Endothelial cell of umbilical vein (primary cell): Measurements from ENCODE around the gene CACNA2D3. TPM values are rescaled to one million over a fixed set of nuclear protein-coding genes. Genes with fewer than 3 reads are reported as not detected.

Source experiments
- BruUV-seq: library from RNA; stranded (reverse); fragments of 400-500 nt; replicated peaks from 2 replicates; lab custom pipeline; 2021; lab: Mats Ljungman, UMichigan
- CTCF ChIA-PET: fragments of 300-600, 350-600 bp; sonication (Branson Sonifier 250); formaldehyde crosslinking; loops from one replicate; lab custom pipeline; 2021; ENCODE audit warnings: antibody characterized with exemption, inconsistent platforms; lab: Charles Lee
- POLR2A ChIA-PET: fragments of 300-600, 350-600 bp; sonication (Branson Sonifier 250); formaldehyde crosslinking; loops from one replicate; lab custom pipeline; 2021; ENCODE audit warnings: antibody characterized with exemption, inconsistent platforms; lab: Charles Lee
- DNase-seq: peaks from one replicate; pipeline ENCODE4 v3.0.0-alpha.2; 2011; ENCODE audit warnings: low read depth, low spot score
- FAIRE-seq: peaks from 2 replicates; lab custom pipeline; 2011; peaks lifted over from hg19 to GRCh38; lab: Jason Lieb, UNC
- H2AFZ ChIP-seq: 2 replicates; pipeline ENCODE4 v1.6.0; 2012; ENCODE audit warnings: low read depth, low read length, control low read depth, inconsistent platforms
- H3K27ac ChIP-seq: 2 replicates; pipeline ENCODE4 v1.5.1; 2011; ENCODE audit warnings: low read depth, mild to moderate bottlenecking, control low read depth, low read length, moderate library complexity; ENCODE audit not compliant: insufficient read depth
- H3K27me3 ChIP-seq, 2 experiments: 2 replicates each; pipeline versions ENCODE4 v1.6.0 to v1.6.1; 2011; ENCODE audit warnings: low read length in 2 of 2, mixed read lengths in 1 of 2; ENCODE audit not compliant: control insufficient read depth in 2 of 2, insufficient read depth in 2 of 2
- H3K36me3 ChIP-seq, 2 experiments: 2 replicates in 1 of 2; 3 replicates in 1 of 2; pipeline ENCODE4 v1.5.1; 2011; ENCODE audit warnings: low read length in 2 of 2, mild to moderate bottlenecking in 1 of 2, moderate library complexity in 1 of 2; ENCODE audit not compliant: control insufficient read depth in 2 of 2, insufficient read depth in 2 of 2; ENCODE audit errors: extremely low read depth in 1 of 2
- H3K4me1 ChIP-seq: 3 replicates; pipeline ENCODE4 v1.5.1; 2011; ENCODE audit warnings: mild to moderate bottlenecking, low read length; ENCODE audit not compliant: control insufficient read depth, insufficient read depth; ENCODE audit errors: extremely low read depth
- H3K4me2 ChIP-seq: 2 replicates; pipeline ENCODE4 v1.6.1; 2011; ENCODE audit warnings: low read length, control low read depth, mixed read lengths; ENCODE audit not compliant: insufficient read depth
- H3K4me3 ChIP-seq, 3 experiments: fragments of 200-600 bp in 1 of 3; sonication (generic), shearing (Covaris generic) in 1 of 3; replicated peaks in 1 of 3; 2 replicates each; pipeline ENCODE4 v1.5.1; 2011 to 2016; ENCODE audit warnings: control low read depth in 3 of 3, low read length in 3 of 3, mild to moderate bottlenecking in 2 of 3, inconsistent platforms in 1 of 3, low read depth in 1 of 3, moderate library complexity in 1 of 3; ENCODE audit not compliant: insufficient read depth in 1 of 3
- H3K79me2 ChIP-seq: 2 replicates; pipeline ENCODE4 v1.6.0; 2012; ENCODE audit warnings: low read length, inconsistent platforms; ENCODE audit not compliant: control insufficient read depth, insufficient read depth
- H3K9ac ChIP-seq: replicated peaks from 2 replicates; pipeline ENCODE3; 2011; ENCODE audit warnings: low read length, control low read depth; ENCODE audit not compliant: insufficient read depth; ENCODE audit errors: extremely low read depth
- H3K9me1 ChIP-seq: replicated peaks from 3 replicates; pipeline ENCODE4 v1.6.0; 2011; ENCODE audit warnings: mild to moderate bottlenecking, low read length; ENCODE audit not compliant: control insufficient read depth, insufficient read depth; ENCODE audit errors: extremely low read depth
- H3K9me3 ChIP-seq: replicated peaks from 2 replicates; pipeline ENCODE4 v1.5.1; 2012; ENCODE audit warnings: low read length, inconsistent platforms; ENCODE audit not compliant: control insufficient read depth, insufficient read depth
- H4K20me1 ChIP-seq: replicated peaks from 2 replicates; pipeline ENCODE3; 2011; ENCODE audit warnings: mild to moderate bottlenecking, low read length; ENCODE audit not compliant: control insufficient read depth, insufficient read depth; ENCODE audit errors: extremely low read depth
- EZH2 ChIP-seq: IDR thresholded peaks from 2 replicates; pipeline ENCODE4 v1.6.1; 2012; ENCODE audit warnings: borderline replicate concordance, low read depth, mild to moderate bottlenecking, moderate library complexity, low read length, inconsistent platforms; ENCODE audit not compliant: severe bottlenecking
- FOS ChIP-seq: IDR thresholded peaks from 2 replicates; pipeline ENCODE4 v1.6.1; 2011; ENCODE audit warnings: mild to moderate bottlenecking, low read length, moderate library complexity, borderline replicate concordance; ENCODE audit not compliant: insufficient read depth
- GATA2 ChIP-seq: IDR thresholded peaks from 2 replicates; pipeline ENCODE4 v1.7.0; 2011; ENCODE audit warnings: low read depth, mild to moderate bottlenecking, moderate library complexity, mixed read lengths, low read length; ENCODE audit not compliant: insufficient read length, insufficient read depth
- JUN ChIP-seq: IDR thresholded peaks from 2 replicates; pipeline ENCODE4 v1.6.1; 2011; ENCODE audit warnings: borderline replicate concordance, low read depth; ENCODE audit not compliant: insufficient read length, insufficient read depth
- MYC ChIP-seq: IDR thresholded peaks from one replicate; pipeline ENCODE4 v1.6.1; 2011; ENCODE audit warnings: mild to moderate bottlenecking, low read depth, low read length
- POLR2A ChIP-seq: IDR thresholded peaks from 2 replicates; pipeline ENCODE4 v1.6.1; 2012; ENCODE audit warnings: low read depth, mild to moderate bottlenecking, control low read depth, low read length
- POLR2AphosphoS5 ChIP-seq: IDR thresholded peaks from 2 replicates; pipeline ENCODE4 v1.6.1; 2012; ENCODE audit warnings: low read depth, mild to moderate bottlenecking, control low read depth, low read length, moderate library complexity; ENCODE audit not compliant: insufficient read depth
- dilution Hi-C: fragments of 300-500 bp; cut with MboI; formaldehyde crosslinking; loops from one replicate; pipeline ENCODE4 v1.15.0; 2019; ENCODE audit warnings: low sequenced_read_pairs; ENCODE audit not compliant: extremely low pct_ligation_motif_present
- intact Hi-C: fragments of 100-400 bp; cut with micrococcal nuclease; formaldehyde crosslinking; loops from one replicate; pipeline ENCODE4 v1.10.0; 2022
- polyA plus RNA-seq, 4 experiments: library from polyadenylated mRNA; depleted of rRNA in 3 of 4; stranded (reverse) in 3 of 4; unstranded in 1 of 4; fragments of >200 nt; gene quantifications; 2 replicates each; pipeline versions ENCODE4 v1.2.1 to v1.2.3, GENCODE V29; 2011 to 2012; ENCODE audit warnings: missing spikeins in 1 of 4
- total RNA-seq: library from RNA; stranded (reverse); gene quantifications from 2 replicates; pipeline ENCODE4 v1.2.3, GENCODE V29; 2021
- TF ChIP-seq, protein P1 (sequence below), 2 donors: IDR thresholded peaks; 1 replicate in 1 of 2; 2 replicates in 1 of 2; pipeline ENCODE4 v1.5.1; 2011; ENCODE audit warnings: low read length in 2 of 2, mild to moderate bottlenecking in 2 of 2, moderate library complexity in 2 of 2, control low read depth in 1 of 2, inconsistent platforms in 1 of 2, low read depth in 1 of 2; ENCODE audit not compliant: insufficient read depth in 1 of 2; ENCODE audit errors: extremely low read depth in 1 of 2
- TF ChIP-seq, protein P2 (sequence below): IDR thresholded peaks from 2 replicates; pipeline ENCODE4 v1.6.1; 2011; ENCODE audit not compliant: insufficient read depth, insufficient read length

CACNA2D3 gene
- total and polyA plus RNA-seq, 2 donors (not counting 3 experiments of a cell fraction or from before 2014, with no cell fraction given): not detected

DNA sequence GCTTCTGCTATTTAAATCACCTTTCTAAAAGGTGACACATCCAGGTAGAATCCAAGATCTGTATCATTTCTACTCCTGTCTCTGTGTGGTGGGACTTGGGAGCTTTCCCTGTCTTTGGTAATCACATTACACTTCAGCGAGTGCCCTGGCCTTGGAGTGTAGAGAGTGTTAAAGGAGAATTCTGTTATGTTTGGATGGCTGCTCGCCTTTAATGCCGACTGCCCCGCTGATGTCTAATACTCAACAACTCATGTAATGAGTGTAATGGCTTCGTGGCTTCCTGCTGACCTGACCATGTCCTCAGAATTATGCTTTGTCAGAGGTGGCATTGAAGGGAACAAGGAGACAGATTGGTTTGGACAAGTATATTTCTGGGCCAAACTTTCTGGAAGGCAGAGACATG lies 871.8 kb downstream of the CACNA2D3 start:
- Histone ChIP-seq H3K9me3 (peaks cover 9% of the 10 kb centered on the region), H3K9ac (no peak overlapping the region), H3K79me2 (no peaks in the 10 kb centered on the region), H3K27me3 (no peaks in the 10 kb centered on the region), H3K36me3 (no peaks in the 10 kb centered on the region), H3K4me3 (no peak overlapping the region), H3K27ac (no peak overlapping the region), H3K9me1 (no peaks in the 10 kb centered on the region), H3K4me2 (no peak overlapping the region), H4K20me1 (no peaks in the 10 kb centered on the region), H2AFZ (no peak overlapping the region), H3K4me1 (no peaks in the 10 kb centered on the region)
- POLR2A ChIA-PET: no interaction called here
- TF ChIP-seq, protein P1, sequence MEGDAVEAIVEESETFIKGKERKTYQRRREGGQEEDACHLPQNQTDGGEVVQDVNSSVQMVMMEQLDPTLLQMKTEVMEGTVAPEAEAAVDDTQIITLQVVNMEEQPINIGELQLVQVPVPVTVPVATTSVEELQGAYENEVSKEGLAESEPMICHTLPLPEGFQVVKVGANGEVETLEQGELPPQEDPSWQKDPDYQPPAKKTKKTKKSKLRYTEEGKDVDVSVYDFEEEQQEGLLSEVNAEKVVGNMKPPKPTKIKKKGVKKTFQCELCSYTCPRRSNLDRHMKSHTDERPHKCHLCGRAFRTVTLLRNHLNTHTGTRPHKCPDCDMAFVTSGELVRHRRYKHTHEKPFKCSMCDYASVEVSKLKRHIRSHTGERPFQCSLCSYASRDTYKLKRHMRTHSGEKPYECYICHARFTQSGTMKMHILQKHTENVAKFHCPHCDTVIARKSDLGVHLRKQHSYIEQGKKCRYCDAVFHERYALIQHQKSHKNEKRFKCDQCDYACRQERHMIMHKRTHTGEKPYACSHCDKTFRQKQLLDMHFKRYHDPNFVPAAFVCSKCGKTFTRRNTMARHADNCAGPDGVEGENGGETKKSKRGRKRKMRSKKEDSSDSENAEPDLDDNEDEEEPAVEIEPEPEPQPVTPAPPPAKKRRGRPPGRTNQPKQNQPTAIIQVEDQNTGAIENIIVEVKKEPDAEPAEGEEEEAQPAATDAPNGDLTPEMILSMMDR (IDR thresholded peaks at IDR 0.05; ENCODE audit: extremely low read depth in 1 of 2, insufficient read depth in 1 of 2, low read depth in 1 of 2, low read length in 2 of 2): no peak
- TF ChIP-seq, protein P2, sequence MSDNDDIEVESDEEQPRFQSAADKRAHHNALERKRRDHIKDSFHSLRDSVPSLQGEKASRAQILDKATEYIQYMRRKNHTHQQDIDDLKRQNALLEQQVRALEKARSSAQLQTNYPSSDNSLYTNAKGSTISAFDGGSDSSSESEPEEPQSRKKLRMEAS: no peak
- no peak for TF ChIP-seq FOS
- TF ChIP-seq POLR2AphosphoS5: no peak
- TF ChIP-seq EZH2: no peak
- no peak for TF ChIP-seq JUN
- TF ChIP-seq POLR2A: no peak
- TF ChIP-seq GATA2: no peak
- no peak for TF ChIP-seq MYC
- FAIRE-seq (no peak), DNase-seq (no peak)
- no TSS peak for BruUV-seq
- dilution Hi-C loops (no loop called here), intact Hi-C loops (no loop called here)
- CTCF ChIA-PET: no interaction called here
